ENCODE data around the gene SP2. TPM values are rescaled to one million over a fixed set of nuclear protein-coding genes. Genes with fewer than 3 reads are reported as not detected.

Gene SP2
- total RNA-seq, 4 donors from 2014 or later = 2.2 to 9.2 (median 5.9) TPM

DNA sequence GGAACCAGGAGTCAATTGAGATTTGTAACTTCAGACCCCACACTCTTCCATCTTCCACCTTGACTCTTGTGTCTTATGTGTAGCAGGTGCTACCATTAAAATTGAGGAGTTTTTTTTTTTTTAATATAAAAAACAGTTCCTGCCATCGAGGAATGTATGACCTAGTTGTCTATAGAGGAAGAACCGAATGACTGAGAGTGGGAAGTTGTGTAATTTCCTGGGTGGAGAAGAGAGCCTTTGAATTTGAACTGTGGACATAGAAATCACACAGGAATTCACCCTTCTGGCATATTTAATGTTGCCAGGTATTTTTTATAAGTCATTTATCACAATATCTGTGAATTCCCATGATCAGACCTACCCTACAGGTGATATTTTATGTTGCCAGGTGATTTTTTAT lies 22.0 kb downstream of the SP2 start:
- TF ChIP-seq, protein P1, sequence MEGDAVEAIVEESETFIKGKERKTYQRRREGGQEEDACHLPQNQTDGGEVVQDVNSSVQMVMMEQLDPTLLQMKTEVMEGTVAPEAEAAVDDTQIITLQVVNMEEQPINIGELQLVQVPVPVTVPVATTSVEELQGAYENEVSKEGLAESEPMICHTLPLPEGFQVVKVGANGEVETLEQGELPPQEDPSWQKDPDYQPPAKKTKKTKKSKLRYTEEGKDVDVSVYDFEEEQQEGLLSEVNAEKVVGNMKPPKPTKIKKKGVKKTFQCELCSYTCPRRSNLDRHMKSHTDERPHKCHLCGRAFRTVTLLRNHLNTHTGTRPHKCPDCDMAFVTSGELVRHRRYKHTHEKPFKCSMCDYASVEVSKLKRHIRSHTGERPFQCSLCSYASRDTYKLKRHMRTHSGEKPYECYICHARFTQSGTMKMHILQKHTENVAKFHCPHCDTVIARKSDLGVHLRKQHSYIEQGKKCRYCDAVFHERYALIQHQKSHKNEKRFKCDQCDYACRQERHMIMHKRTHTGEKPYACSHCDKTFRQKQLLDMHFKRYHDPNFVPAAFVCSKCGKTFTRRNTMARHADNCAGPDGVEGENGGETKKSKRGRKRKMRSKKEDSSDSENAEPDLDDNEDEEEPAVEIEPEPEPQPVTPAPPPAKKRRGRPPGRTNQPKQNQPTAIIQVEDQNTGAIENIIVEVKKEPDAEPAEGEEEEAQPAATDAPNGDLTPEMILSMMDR (IDR thresholded peaks at IDR 0.05; ENCODE audit: low read depth) = no peak

GRCh38 chr17:47918991-47919390 lies 23.0 kb downstream of the SP2 start:
- TF ChIP-seq, protein P1 (IDR thresholded peaks at IDR 0.05; ENCODE audit: low read depth) = no peak

GRCh38 chr17:47924785-47925677 lies 29.0 kb downstream of the SP2 start:
- TF ChIP-seq, protein P1 (IDR thresholded peaks at IDR 0.05; ENCODE audit: low read depth) = no peak

DNA sequence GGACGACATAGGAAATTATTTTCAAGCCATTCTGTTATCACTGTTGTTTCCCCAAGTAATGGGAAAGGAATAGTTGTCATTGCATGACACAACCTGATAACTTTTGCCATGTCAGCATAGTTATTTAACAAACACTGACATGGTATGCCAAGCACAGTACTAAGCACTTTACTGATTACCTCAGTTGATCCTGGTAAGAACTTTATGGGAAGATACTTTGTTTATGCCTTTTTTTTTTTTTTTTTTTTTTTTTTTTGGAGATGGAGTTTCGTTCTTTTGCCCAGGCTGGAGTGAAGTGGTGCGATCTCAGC lies 29.6 kb downstream of the SP2 start:
- TF ChIP-seq, protein P1 (IDR thresholded peaks at IDR 0.05; ENCODE audit: low read depth) = no peak

- TF ChIP-seq, protein P1 (IDR thresholded peaks at IDR 0.05; ENCODE audit: low read depth) = no peak
Observed at GRCh38 chr17:47927821-47928400, 31.9 kb downstream of the SP2 start.

GRCh38 chr17:47928415-47928814 lies 32.4 kb downstream of the SP2 start:
- TF ChIP-seq, protein P1 (IDR thresholded peaks at IDR 0.05; ENCODE audit: low read depth) = no peak

GRCh38 chr17:47929218-47930000 lies 33.4 kb downstream of the SP2 start:
- TF ChIP-seq, protein P1 (IDR thresholded peaks at IDR 0.05; ENCODE audit: low read depth) = no peak
